Heart left ventricle (tissue), 13 donors: ENCODE measurements around the gene SUPT20HL2.

Experiments used
- POLR2A ChIP-seq, 2 donors: fragments of 450-650 bp; IDR thresholded peaks; one replicate each; pipeline ENCODE4 v1.6.1; 2017; ENCODE audit warnings: antibody characterized with exemption in 2 of 2, mild to moderate bottlenecking in 2 of 2, moderate library complexity in 2 of 2
- TF ChIP-seq, protein P1 (sequence below), 12 donors: fragments of 200-600 bp; sonication (generic) in 4 of 12; IDR thresholded peaks; one replicate each; pipeline versions ENCODE4 v1.5.0 to v1.8.0; 2018 to 2022; ENCODE audit warnings: antibody characterized with exemption in 12 of 12, mild to moderate bottlenecking in 5 of 12
- donor health status: ischemic (EF 13 %, LVEDD 7.1; RV severe dilation, severe dysfunction).
- donor health status: DM: no; HTN: yes; CAD: no.
- donor health status: DM: no; HTN: no; CAD: no.
- donor health status: ischemic (EF 25% LVEDD 6.9; RV normal size, moderate dysfunction).
- donor health status: ischemic (EF 25% LVEDD 5.7; RV mildly dilated, moderate dysfunction).
- donor health status: ischemic (EF 35%, LVEDD 5.7; RV mildly dilated, moderate dysfunction).
- donor health status: nonischemic (EF 11% LVEDD 7.7; RV severe dilation, severe dysfunction).
- donor health status: DM: yes; HTN: yes; CAD: no.
- donor health status: PGD.
- donor health status: ischemic (EF 29% LVEDD 5.4; RV normal size, mild dysfunction).
- donor health status: nonischemic (EF 23%, LVEDD 6.1; RV moderate dilation, normal function).

DNA sequence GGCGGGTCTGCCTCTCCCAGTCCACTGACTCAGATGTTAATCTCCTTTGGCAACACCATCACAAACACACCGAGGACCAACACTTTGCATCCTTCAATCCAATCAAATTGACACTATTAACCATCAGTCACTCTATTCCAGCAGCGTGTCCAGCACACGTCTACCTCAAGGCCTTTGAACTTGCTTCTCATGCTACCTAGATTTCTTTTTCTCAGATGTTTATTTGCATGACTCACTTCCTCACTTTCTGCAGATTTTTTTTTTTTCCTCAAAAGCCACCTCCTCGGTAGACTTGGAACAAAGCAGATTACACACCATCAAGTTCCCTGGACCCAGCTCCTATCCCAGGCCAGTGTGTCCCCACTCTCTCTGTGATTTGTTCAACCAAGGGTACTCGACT lies 49.5 kb downstream of the SUPT20HL2 start:
- TF ChIP-seq, protein P1, sequence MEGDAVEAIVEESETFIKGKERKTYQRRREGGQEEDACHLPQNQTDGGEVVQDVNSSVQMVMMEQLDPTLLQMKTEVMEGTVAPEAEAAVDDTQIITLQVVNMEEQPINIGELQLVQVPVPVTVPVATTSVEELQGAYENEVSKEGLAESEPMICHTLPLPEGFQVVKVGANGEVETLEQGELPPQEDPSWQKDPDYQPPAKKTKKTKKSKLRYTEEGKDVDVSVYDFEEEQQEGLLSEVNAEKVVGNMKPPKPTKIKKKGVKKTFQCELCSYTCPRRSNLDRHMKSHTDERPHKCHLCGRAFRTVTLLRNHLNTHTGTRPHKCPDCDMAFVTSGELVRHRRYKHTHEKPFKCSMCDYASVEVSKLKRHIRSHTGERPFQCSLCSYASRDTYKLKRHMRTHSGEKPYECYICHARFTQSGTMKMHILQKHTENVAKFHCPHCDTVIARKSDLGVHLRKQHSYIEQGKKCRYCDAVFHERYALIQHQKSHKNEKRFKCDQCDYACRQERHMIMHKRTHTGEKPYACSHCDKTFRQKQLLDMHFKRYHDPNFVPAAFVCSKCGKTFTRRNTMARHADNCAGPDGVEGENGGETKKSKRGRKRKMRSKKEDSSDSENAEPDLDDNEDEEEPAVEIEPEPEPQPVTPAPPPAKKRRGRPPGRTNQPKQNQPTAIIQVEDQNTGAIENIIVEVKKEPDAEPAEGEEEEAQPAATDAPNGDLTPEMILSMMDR (IDR thresholded peaks at IDR 0.05) = no peak
- TF ChIP-seq POLR2A (IDR thresholded peaks at IDR 0.05) = no peak
